ENCODE measurements around the gene LIPC. TPM values are rescaled to one million over a fixed set of nuclear protein-coding genes. Genes with fewer than 3 reads are reported as not detected.

Gene LIPC
- total and polyA plus RNA-seq, 2 donors, result 0.41 to 1.2 TPM

DNA sequence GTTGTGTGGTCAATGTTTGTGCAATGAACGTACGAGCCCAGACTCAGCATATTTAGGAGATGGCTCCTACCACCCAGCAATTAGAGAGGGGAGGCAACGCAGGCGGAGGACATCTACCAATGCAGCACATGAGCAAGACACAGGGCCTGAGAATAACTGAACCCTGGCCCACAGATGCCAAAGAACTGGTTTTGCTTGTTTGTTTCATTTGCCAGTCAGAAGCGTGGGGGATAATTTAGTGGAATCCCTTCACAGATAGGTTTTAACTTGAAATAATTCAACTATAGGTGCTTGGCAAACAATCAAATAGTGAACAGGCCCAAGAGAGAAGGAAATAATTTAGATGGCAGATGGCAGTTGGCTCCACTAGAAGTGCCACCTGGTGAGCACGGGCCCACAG lies 54.8 kb downstream of the LIPC start:
- no peaks in the 10 kb centered on the region for H3K36me3 ChIP-seq (ENCODE audit: insufficient read depth)
- H3K4me1 ChIP-seq (ENCODE audit: insufficient read depth), result no peaks in the 10 kb centered on the region
- H3K27ac ChIP-seq (ENCODE audit: low read depth), result no peak overlapping the region
- no peak for DNase-seq (ENCODE audit: extremely low spot score)
- WGBS, result 92% methylated on average over 6 of the region's 6 CpGs
- H3K4me3 ChIP-seq (ENCODE audit: low read depth, low read length), result no peak overlapping the region

DNA sequence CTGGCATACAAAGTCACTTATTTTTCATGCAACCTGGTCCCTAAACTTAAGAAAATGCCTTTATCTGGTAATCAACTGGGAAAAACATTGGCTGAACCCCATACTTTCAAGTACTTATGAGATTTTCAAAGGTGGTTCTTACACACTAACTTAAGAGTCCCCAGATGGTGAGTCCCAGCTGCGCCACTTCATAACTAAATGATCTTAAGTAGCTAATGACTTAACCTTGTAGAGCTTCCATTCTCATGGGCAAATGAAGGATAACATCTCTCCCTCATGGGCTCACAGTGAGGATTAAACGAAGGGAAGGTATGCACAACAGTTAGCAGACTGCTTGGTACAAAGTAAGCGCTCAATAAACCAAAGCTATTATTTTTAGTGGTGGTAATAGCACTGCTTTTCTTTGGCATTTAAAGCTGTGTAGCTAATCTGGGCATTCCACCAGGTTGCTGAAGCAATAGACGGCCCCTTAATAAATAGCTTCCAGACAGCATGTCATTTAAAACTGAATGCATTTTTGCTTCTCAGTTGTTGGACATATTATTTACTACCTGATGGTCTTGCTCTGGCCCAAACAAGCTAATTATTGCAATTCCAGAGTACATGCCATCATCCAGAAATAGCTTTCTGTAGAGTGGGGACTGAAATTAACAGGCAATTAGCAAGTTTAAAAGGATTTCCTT lies 55.4 kb downstream of the LIPC start:
- no peak overlapping the region for H3K27ac ChIP-seq (ENCODE audit: low read depth)

DNA sequence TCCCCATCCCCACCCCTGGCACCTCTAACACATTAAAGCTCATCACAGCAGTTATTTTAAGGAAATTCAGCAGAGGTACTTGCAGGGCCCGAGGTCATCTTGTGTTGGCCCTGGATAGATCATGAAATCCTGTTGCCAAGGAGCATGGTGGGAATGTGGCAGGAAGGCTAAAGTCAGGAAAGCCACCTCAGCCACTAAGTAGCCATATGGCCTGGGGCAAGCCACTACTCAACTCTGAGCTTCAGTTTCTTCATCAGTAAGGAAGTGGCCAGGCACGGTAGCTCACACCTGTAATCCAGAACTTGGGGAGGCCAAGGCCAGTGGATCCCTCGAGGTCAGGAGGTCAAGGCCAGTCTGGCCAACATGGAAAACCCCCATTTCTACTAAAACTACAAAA lies 55.9 kb downstream of the LIPC start:
- WGBS, result 56% methylated on average over 3 of the region's 3 CpGs
- no peak overlapping the region for H3K4me3 ChIP-seq (ENCODE audit: low read depth, low read length)
- H3K27ac ChIP-seq (ENCODE audit: low read depth), result no peak overlapping the region
- no peaks in the 10 kb centered on the region for H3K36me3 ChIP-seq (ENCODE audit: insufficient read depth)
- DNase-seq (ENCODE audit: extremely low spot score), result no peak
- no peaks in the 10 kb centered on the region for H3K4me1 ChIP-seq (ENCODE audit: insufficient read depth)

More for the DNA sequence above, 55.4 kb downstream of the LIPC start:
- Histone ChIP-seq H3K4me1 (ENCODE audit: insufficient read depth) (no peaks in the 10 kb centered on the region), H3K4me3 (ENCODE audit: low read depth, low read length) (no peak overlapping the region), H3K36me3 (ENCODE audit: insufficient read depth) (no peaks in the 10 kb centered on the region)
- no peak for DNase-seq (ENCODE audit: extremely low spot score)
- 88% methylated on average over 4 of the region's 4 CpGs for WGBS

DNA sequence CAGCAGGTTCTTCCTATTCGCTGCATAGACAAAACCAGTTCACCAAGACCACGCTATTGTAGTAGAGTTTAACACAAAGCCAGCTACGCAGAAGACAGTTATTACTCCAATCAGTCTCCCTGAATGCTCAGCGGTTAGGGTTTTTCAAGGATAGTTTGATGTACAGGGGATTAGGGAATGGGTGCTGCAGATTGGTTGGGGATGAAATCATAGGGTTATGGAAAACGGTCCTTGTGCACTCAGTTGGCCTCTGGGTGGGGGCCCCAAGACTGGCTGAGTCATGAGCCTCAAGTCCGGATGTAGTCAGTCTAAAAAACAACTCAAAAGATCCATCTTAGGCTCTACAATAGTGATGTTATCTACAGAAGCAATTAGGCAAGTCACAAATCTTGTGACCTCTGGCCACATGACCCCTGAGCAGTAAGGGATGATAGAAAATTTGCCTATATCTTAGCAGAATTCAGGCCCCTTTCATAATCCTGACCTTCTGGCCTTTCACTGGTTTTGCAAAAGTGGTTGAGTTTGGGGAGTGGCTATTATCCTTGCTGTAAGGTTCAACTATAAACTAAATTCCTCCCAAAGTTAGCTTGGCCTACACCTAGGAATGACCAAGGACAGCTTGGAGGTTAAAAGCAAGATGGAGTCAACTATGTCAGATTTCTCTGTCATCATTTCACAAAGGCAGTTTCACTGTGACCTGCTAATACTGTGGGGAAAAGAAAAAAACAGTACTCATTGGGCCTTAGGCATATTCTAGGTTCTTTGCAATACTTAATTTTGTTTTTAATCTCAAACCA lies 57.7 kb downstream of the LIPC start:
- Histone ChIP-seq H3K4me1 (ENCODE audit: insufficient read depth) (no peaks in the 10 kb centered on the region), H3K27ac (ENCODE audit: low read depth) (no peak overlapping the region), H3K4me3 (ENCODE audit: low read depth, low read length) (no peak overlapping the region)

DNA sequence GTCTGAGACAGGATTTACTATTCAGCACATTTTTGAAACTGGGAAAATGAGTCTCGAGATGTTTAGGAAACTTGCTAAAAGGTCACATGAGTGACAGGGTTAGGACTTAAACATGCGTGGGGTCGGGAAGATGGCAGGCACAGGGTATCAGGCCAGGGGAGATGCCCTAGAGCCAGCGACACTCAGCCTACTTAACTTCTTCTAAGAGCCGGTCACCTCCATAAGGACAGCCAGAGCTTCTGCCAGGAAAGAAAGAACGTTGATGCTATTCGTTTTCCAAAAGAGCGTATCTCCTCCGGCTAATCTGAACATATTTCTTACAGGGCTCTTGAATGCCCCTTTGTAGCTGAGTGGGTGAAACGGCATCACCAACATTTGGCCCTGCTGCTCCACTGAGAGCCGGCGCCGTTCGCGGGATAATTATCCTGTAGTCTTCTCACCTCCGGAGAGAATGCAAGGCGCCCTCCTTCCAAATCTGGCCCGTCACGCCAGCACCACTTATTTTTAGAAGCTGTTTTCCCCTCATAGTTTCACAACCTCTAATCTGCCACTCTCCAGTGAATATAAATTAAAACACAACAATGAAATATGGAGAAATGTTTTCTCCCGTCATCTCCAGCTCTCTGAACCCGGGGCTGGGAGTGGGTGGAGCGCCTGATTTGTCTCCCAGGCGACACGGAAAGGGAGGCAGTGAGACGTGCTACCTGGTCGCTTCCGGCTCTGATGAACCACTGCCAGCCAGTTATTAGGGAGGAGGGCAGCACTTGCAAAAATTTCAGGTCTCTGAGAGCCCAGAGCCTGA lies 58.5 kb downstream of the LIPC start:
- DNase-seq (ENCODE audit: extremely low spot score), result no peak
- Histone ChIP-seq H3K36me3 (ENCODE audit: insufficient read depth) (no peaks in the 10 kb centered on the region), H3K4me1 (ENCODE audit: insufficient read depth) (no peaks in the 10 kb centered on the region), H3K27ac (ENCODE audit: low read depth) (no peak overlapping the region), H3K4me3 (ENCODE audit: low read depth, low read length) (no peak overlapping the region)
- WGBS, result 90% methylated on average over 27 of the region's 27 CpGs

More for the DNA sequence above, 57.7 kb downstream of the LIPC start:
- WGBS, result 97% methylated on average over 6 of the region's 6 CpGs
- no peak for DNase-seq (ENCODE audit: extremely low spot score)
- no peaks in the 10 kb centered on the region for H3K36me3 ChIP-seq (ENCODE audit: insufficient read depth)

DNA sequence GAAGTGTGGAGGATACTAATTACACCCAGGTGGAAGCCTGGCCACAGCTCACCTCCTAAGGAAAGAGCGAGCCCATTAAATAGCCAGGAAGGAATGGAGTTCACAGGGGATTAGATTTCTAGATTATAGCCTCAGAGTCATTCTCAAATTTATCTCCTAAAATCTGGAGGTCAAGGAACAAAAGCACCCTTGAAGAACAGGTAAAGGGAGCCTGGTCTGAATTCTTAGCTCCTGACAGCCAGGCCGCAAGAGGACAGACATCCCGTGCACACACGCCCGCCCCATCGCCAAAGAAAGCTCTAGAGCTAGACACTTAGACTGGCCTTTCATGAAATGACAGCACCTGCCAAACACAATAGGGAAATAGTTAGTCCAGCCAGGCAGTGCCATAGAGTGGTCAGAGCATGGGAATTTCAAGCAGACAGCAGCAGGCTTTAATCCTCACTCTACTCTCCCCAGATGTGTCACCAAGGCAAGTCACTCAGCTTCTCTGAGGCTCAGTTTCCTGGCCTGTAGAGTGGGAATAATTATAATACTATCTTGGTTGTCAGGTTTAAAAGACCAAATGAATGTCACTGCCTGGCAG lies 59.2 kb downstream of the LIPC start:
- Histone ChIP-seq H3K36me3 (ENCODE audit: insufficient read depth) (no peaks in the 10 kb centered on the region), H3K27ac (ENCODE audit: low read depth) (no peak overlapping the region), H3K4me3 (ENCODE audit: low read depth, low read length) (no peak overlapping the region), H3K4me1 (ENCODE audit: insufficient read depth) (no peaks in the 10 kb centered on the region)
- WGBS, result 92% methylated on average over 6 of the region's 6 CpGs
- no peak for DNase-seq (ENCODE audit: extremely low spot score)

DNA sequence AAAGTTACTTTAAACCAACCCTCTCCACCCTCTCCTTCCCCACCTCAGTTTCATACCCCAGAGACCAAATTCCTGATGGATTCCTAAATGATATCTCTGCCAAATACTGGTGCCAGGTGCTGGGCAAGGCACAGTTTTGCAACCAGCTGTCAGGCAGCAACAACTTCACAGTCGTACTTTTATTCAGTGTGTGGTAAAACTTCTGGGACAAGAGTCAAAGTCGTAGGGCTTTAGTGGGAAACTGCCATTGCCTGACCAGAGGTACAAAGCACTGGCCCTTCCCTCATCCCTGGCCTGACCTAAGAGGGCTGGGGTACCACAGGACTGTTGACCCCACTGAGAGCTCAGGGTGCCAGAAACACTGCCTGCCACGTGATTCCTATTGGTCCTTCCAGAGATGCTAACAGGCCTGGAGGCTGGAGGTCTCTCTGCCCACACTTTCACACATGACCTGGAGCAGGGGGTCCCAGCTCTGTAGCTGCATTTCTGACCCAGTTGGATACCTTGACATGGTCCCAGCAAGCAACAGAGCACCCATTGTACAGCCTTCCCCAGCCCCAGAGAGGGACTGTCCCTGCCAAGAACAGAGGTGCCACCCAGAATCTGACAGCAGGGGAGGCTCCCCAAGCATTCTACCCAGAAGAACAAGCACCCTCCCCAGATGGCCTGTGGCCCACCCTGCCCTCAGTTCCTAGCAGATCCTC lies 59.9 kb downstream of the LIPC start:
- Histone ChIP-seq H3K4me3 (ENCODE audit: low read depth, low read length) (no peak overlapping the region), H3K4me1 (ENCODE audit: insufficient read depth) (no peaks in the 10 kb centered on the region), H3K36me3 (ENCODE audit: insufficient read depth) (no peaks in the 10 kb centered on the region), H3K27ac (ENCODE audit: low read depth) (no peak overlapping the region)
- 78% methylated on average over 3 of the region's 3 CpGs for WGBS
- no peak for DNase-seq (ENCODE audit: extremely low spot score)

DNA sequence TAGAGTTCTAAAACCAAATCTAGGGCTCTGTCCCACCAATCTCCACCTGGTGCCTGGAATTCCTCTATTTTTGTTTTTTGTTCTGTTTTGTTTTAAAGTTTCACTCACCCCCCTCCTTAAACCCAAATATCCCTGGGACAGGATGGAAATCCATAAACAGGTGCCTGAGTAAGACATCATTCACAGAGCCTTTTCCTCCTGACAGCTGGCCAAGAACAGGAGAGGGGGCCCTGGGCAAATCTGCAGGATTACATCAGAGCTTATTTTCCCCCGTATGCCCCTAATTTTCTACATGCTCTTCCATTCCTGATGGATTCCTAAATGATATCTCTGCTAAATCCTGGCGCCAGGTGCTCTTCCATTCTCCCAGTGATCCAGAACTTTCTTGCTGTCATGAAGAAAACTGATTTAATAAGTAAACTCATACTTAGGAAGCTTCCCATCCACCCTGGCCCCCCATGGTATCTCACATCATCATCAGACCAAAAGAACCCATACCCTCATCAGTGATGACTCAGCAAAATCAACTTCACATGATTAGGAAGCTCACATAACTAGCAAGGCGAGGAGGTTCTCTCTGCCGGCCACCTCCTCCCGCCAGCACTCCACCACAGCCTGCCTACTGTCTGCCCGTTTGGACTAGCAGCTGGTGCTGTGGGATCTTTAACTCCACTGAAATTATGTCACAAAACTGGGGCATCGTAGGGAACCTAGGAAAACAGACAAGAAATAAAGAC lies 61.0 kb downstream of the LIPC start:
- no peaks in the 10 kb centered on the region for H3K4me1 ChIP-seq (ENCODE audit: insufficient read depth)
- no peak overlapping the region for H3K4me3 ChIP-seq (ENCODE audit: low read depth, low read length)
- WGBS, result 84% methylated on average over 7 of the region's 7 CpGs
- H3K36me3 ChIP-seq (ENCODE audit: insufficient read depth), result no peaks in the 10 kb centered on the region
- no peak overlapping the region for H3K27ac ChIP-seq (ENCODE audit: low read depth)
- DNase-seq (ENCODE audit: extremely low spot score), result no peak

DNA sequence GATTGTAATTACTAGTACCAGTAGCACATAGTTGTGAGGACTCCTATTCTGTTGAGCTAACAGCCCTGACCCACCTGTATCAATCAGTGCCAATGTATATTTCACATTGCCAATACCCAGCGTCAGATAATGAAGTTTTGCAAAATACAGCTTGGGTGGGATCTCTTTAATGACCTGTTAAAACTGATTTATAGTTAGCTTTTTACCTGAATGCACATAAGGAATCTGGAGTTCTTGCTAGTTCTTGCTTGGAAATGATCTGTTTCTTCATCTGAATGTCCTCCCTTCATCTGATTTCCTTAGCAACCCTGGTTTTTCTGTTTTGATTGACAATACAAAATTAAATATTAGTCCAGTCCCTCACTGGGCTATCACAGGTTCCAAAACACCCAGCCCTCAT lies 62.8 kb downstream of the LIPC start:
- Histone ChIP-seq H3K27ac (ENCODE audit: low read depth) (no peak overlapping the region), H3K36me3 (ENCODE audit: insufficient read depth) (no peaks in the 10 kb centered on the region), H3K4me3 (ENCODE audit: low read depth, low read length) (no peak overlapping the region), H3K4me1 (ENCODE audit: insufficient read depth) (no peaks in the 10 kb centered on the region)
- 78% methylated on average over 1 of the region's 1 CpG for WGBS
- no peak for DNase-seq (ENCODE audit: extremely low spot score)

DNA sequence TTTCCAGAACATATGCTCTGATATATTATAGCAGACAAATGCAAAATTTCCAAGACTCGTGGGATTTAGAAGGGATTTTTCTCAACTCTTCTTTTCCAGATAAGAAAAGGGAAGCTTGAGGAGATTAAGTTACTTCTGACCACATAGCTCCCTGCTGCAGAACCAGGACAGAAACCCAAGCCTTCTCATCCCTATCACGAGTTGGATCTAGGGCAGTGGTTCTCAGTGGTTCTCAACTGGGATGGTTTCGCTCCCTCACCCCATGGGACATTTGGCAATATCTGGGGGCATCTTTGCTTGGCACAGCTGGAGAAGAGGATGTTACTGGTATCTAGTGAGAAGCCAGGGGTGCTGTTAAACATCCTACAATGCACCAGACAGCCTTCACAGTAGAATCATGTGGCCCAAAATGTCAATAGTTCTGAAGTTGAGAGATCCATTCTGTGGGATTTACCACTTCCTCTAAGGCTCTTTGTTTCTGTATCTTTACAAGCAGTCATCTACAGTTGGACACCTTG lies 64.2 kb downstream of the LIPC start:
- Histone ChIP-seq H3K4me1 (ENCODE audit: insufficient read depth) (no peaks in the 10 kb centered on the region), H3K36me3 (ENCODE audit: insufficient read depth) (no peaks in the 10 kb centered on the region), H3K4me3 (ENCODE audit: low read depth, low read length) (no peak overlapping the region), H3K27ac (ENCODE audit: low read depth) (no peak overlapping the region)
- no peak for DNase-seq (ENCODE audit: extremely low spot score)
- WGBS, result 62% methylated on average over 3 of the region's 3 CpGs

DNA sequence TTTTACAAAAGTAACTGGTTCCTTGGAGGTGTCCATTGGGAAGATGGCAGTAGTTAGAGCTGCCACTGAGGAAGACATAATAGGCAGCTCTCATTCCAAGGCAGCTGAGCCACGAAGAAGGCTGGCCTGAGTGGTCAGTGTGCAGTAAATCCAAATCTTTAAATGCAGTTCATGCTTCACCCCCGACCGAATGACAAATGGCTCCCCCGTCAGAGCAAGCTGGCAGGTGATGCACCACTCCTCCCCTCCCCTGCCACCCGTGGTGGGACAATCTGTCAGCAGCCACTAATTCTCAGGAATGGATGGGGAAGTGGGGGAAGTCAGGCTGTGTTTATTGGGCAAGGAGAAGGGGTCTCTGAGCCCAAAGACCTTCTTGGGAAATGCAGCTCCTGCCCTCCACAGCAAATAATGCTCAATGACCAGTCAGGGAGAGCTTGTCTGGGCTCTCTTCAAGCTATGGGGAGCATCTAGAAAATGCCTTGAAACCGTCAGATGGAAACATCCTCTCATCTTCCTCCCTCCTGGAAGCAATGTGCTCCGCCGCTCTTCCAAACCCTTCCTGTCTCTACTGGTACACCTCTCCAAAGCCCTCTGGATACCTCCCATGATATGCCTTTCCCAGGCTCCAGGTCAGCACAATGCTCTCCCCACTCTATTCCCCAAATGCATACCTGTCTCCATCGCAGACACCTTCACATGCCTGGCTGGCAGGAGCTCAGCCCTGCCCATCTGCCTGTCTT lies 65.4 kb downstream of the LIPC start:
- Histone ChIP-seq H3K4me1 (ENCODE audit: insufficient read depth) (no peaks in the 10 kb centered on the region), H3K36me3 (ENCODE audit: insufficient read depth) (no peaks in the 10 kb centered on the region), H3K4me3 (ENCODE audit: low read depth, low read length) (no peak overlapping the region), H3K27ac (ENCODE audit: low read depth) (no peak overlapping the region)
- DNase-seq (ENCODE audit: extremely low spot score), result no peak
- 90% methylated on average over 9 of the region's 9 CpGs for WGBS

Measured in urinary bladder (tissue), 4 donors.